HG03025 (cell line): ENCODE measurements around the gene WEE1.
"Not testable (repeated sequence)": the region's sequence is repeated elsewhere in the genome, so short reads cannot be mapped to it uniquely, and the experiment has no call there.

Experiments
- ATAC-seq: cut with Tn5 transposase; IDR thresholded peaks from one replicate; pipeline ENCODE4 v1.9.1; 2021; ENCODE audit warnings: mild to moderate bottlenecking, moderate library complexity; ENCODE audit not compliant: unreplicated experiment, low FRiP score

Gene WEE1

DNA sequence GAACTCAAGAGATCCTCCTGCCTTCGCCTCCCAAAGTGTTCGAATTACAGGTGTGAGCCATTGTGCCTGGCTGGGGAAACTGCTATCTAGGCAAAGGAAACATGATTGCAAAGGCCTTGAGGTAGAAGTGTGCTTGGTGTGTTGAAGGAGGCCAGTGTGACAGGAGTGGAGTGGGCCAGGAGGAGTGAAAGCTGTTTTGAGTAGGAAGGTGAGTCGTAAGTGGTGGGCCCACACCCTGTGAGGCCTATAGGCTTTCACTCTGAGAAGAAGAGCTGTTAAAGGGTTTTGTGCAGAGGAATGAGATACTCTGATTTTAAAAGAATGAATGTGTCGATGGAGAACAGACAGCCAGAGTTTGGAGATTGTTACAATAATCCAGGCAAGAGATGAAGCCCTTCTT, 43.4 kb downstream of the WEE1 start:
- no peak for ATAC-seq

DNA sequence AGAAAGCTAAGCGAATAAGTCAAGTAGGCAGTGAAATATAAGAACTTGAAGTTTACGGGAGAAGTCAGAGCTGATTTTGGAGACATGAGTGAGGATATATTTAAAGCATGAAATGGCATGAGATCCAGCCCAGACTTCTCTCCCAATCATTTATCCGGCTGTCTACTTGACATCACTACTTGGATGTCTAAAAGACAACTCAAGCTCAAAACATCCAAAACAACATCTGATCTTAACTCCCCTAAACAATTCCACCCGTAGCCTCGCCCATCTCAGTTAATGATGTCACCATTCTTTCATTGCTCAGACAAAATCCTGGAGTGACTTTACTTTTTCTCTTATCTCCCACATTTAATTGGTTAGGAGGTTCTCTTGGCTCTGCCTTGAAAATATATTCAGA, 44.5 kb downstream of the WEE1 start:
- no peak for ATAC-seq

GRCh38 chr11:9619004-9619403, 45.5 kb downstream of the WEE1 start:
- no peak for ATAC-seq

GRCh38 chr11:9619971-9620370, 46.5 kb downstream of the WEE1 start:
- ATAC-seq, result no peak

DNA sequence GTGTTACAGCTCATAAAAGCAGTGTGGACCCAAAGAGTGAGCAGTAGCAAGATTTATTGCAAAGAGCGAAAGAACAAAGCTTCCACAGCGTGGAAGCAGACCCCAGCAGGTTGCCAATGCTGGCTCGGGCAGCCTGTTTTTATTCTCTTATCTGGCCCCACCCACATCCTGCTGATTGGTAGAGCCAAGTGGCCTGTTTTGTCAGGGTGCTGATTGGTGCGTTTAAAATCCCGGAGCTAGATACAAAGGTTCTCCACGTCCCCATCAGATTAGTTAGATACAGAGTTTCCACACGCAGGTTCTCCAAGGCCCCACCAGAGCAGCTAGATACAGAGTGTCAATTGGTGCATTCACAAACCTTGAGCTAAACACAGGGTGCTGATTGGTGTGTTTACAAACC, 48.9 kb downstream of the WEE1 start:
- not testable (repeated sequence) for ATAC-seq

GRCh38 chr11:9623053-9623452, 49.6 kb downstream of the WEE1 start:
- not testable (repeated sequence) for ATAC-seq

DNA sequence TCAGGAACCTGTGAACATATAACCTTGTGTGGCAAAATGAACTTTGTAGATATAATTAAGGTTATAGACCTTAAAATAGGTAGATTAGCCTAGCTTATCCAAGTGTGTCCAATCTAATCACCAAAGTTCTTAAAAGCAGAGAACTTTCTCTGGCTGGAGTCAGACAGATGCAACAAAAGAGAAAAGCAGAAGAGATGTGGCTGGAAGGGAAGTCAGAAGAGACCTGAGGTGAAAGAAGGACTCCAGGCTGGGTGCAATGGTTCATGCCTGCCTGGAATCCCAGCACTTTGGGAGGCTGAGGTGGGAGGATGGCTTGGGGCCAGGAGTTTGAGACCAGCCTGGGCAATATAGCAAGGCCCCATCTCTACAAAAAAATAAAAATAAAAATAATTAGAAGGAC, 51.0 kb downstream of the WEE1 start:
- ATAC-seq, result no peak

DNA sequence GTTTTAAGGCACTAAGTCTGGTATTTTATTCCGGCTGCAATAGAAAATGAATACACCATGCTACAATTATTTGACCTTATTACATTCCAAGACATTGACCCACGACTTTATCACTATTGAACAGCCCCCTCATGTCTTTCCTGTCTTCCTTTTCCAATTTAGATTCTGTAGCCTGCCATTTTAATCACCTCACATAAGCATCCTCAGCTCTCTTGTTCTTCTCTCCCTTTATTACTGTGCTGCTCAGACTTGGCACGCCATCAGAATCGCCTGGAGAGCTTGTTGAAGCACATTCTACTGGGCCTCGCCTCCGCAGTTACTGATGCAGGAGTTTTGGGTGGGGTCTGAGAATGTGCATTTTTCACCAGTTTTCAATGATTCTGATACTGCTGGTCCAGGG, 51.7 kb downstream of the WEE1 start:
- ATAC-seq, result no peak

DNA sequence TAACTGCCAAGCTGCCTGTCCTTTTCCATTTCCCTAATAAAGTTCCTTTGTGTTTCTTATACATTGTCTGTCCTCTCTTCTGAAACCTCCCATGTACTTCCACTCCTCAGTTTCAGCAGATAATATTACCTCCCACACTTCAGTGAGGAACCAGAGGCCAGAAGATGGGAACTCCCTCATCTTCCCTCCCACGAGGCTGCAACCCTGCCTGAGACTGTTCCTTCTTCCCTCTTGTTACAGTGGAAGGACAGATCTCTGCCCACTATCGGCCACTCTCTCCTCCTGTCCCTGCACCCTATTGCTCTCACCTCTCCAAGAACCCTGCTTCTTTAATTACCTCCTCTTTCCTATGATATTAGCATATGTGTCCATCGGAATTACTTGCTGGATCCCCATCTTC, 52.3 kb downstream of the WEE1 start:
- ATAC-seq, result no peak

- no peak for ATAC-seq
These were observed 53.3 kb downstream of the WEE1 start for GRCh38 chr11:9626496-9627394.

DNA sequence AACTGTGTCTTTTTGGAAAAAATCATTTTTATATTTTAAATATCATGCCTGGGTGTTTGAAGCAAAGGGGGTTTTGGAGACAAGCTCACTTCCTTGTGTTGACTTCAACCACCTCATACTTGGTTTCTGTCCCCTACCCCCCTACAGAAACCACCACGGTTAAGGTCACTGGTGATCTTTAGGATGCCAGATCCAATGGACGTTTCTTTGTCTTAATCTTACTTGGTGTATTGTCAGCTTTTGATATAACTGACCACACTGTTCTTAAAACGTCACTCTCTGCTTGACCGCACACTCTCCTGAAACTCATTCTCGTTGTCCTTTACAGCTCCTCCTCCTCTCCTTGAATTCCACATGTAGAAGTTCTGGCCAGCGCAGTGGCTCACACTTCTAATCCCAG, 55.6 kb downstream of the WEE1 start:
- no peak for ATAC-seq

DNA sequence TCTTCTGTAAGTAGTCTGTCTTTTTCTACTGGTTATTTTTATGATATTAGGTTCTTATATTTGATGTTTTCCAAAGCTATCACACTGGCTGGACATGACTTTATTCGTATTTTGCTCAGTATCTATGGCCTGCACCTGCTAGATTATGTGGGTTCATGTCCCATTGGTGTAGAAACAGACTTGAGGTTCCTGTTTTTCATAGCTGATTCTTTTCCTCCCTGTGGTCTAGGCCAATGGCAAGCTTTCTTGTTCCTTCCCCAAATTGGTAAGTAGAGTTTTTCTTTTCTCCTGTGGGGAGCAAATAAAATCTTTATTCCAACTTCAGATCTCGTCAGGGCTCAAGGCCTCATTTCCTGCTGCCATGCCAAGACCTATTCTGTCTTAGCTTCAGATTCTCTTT, 60.2 kb downstream of the WEE1 start:
- ATAC-seq, result no peak

DNA sequence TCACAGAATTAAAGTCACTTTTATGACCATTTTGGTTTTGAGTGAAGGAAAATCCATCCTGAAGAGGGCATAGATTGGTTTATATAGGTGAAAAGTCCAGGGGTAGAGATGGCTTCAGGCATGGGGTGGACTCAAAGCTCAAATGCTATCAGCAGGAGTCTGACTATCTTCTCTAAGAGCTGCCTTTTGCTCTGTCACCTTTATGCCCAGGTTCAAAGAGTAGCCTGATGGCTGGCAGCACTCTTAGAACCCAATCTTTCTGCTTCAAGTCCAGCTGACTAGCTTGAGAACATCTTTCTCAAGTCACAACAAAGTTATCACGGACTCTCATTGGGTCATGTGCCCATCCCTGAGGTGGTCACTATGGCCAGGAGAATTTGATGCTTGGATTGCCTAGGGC, 63.2 kb downstream of the WEE1 start:
- ATAC-seq, result no peak

DNA sequence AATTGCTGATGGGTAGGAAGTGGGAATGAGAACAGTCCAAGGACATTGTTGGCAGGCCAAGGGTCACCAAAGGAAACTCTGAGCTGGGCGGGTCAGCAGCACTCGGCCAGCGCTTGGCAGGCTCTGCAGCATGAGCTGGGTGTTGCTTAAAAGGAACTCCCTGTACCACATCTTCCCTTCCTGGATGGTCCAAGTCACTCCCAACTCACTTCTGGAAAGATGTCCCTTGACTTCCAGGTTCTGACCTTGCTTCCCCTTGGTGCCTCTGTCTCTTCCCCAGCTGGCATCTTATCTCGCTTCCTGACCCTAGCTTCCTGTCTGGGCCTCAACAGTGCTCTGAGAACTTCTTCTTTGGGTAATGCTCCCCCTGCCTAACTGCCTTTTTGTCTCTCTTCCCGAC, 65.6 kb downstream of the WEE1 start:
- ATAC-seq, result no peak
